Glutamatergic neuron (in vitro differentiated cells): ENCODE measurements around the gene NHSL2. TPM values are rescaled to one million over a fixed set of nuclear protein-coding genes. Genes with fewer than 3 reads are reported as not detected.
"Not testable (repeated sequence)": the region's sequence is repeated elsewhere in the genome, so short reads cannot be mapped to it uniquely, and the experiment has no call there.

Experiments
- DNase-seq: peaks from one replicate; pipeline ENCODE4 v3.0.0; 2022
- H3K27ac Mint-ChIP-seq: one replicate; pipeline ENCODE4 v1.8.0; 2020; ENCODE audit warnings: mild to moderate bottlenecking, mixed read lengths, inconsistent platforms; ENCODE audit not compliant: unreplicated experiment
- H3K27me3 Mint-ChIP-seq: one replicate; pipeline ENCODE4 v1.8.0; 2020; ENCODE audit warnings: mild to moderate bottlenecking, moderate library complexity, mixed read lengths, inconsistent platforms; ENCODE audit not compliant: unreplicated experiment
- H3K36me3 Mint-ChIP-seq: one replicate; pipeline ENCODE4 v1.8.0; 2020; ENCODE audit warnings: mild to moderate bottlenecking, mixed read lengths, inconsistent platforms; ENCODE audit not compliant: unreplicated experiment
- H3K4me1 Mint-ChIP-seq: one replicate; pipeline ENCODE4 v1.8.0; 2020; ENCODE audit warnings: mild to moderate bottlenecking, low read depth, mixed read lengths, inconsistent platforms; ENCODE audit not compliant: unreplicated experiment
- H3K4me3 Mint-ChIP-seq: one replicate; pipeline ENCODE4 v1.8.0; 2020; ENCODE audit warnings: mild to moderate bottlenecking, mixed read lengths, inconsistent platforms; ENCODE audit not compliant: unreplicated experiment
- H3K9me3 Mint-ChIP-seq: one replicate; pipeline ENCODE4 v1.8.0; 2020; ENCODE audit warnings: mild to moderate bottlenecking, moderate library complexity, mixed read lengths, inconsistent platforms; ENCODE audit not compliant: unreplicated experiment
- CTCF ChIP-seq: fragments of 200-600 bp; sonication (generic); IDR thresholded peaks from one replicate; pipeline ENCODE4 v1.5.0; 2021; ENCODE audit not compliant: partially characterized antibody, unreplicated experiment
- total RNA-seq: library from RNA; stranded (reverse); fragmentation: NEBNext Ultra II Directional; extraction: Animal tissue kit (Norgen Biotek cat#: 25700); gene quantifications from one replicate; pipeline ENCODE4 v1.2.1, GENCODE V29; 2021; ENCODE audit not compliant: unreplicated experiment

Gene NHSL2
- total RNA-seq, 1 donor from 2014 or later = 7.3 TPM

- Mint-ChIP-seq H3K27me3 (no peaks in the 10 kb centered on the region), H3K4me3 (no peak overlapping the region), H3K27ac (no peak overlapping the region), H3K4me1 (no peaks in the 10 kb centered on the region), H3K9me3 (peaks cover 6% of the 10 kb centered on the region), H3K36me3 (no peaks in the 10 kb centered on the region)
- no peak for DNase-seq
- no peak for TF ChIP-seq CTCF
Observed at GRCh38 chrX:72158773-72159172, 248.1 kb downstream of the NHSL2 start.

GRCh38 chrX:72159769-72160168, 249.1 kb downstream of the NHSL2 start:
- DNase-seq = no peak
- H3K4me1 Mint-ChIP-seq = no peaks in the 10 kb centered on the region
- H3K36me3 Mint-ChIP-seq = no peaks in the 10 kb centered on the region
- peaks cover 6% of the 10 kb centered on the region for H3K9me3 Mint-ChIP-seq
- H3K27ac Mint-ChIP-seq = no peak overlapping the region
- TF ChIP-seq CTCF = no peak
- no peaks in the 10 kb centered on the region for H3K27me3 Mint-ChIP-seq
- H3K4me3 Mint-ChIP-seq = no peak overlapping the region

- DNase-seq = no peak
- Mint-ChIP-seq H3K36me3 (no peaks in the 10 kb centered on the region), H3K4me1 (no peaks in the 10 kb centered on the region), H3K27ac (no peak overlapping the region), H3K4me3 (no peak overlapping the region), H3K9me3 (no peaks in the 10 kb centered on the region), H3K27me3 (no peaks in the 10 kb centered on the region)
- TF ChIP-seq CTCF = no peak
Observed at GRCh38 chrX:72165551-72165950, 254.9 kb downstream of the NHSL2 start.

GRCh38 chrX:72169008-72169728, 258.5 kb downstream of the NHSL2 start:
- Mint-ChIP-seq H3K9me3 (peaks cover 2% of the 10 kb centered on the region), H3K27me3 (no peaks in the 10 kb centered on the region), H3K27ac (no peak overlapping the region), H3K4me1 (no peaks in the 10 kb centered on the region), H3K4me3 (no peak overlapping the region), H3K36me3 (no peaks in the 10 kb centered on the region)
- TF ChIP-seq CTCF = no peak
- no peak for DNase-seq

GRCh38 chrX:72176289-72176688, 265.6 kb downstream of the NHSL2 start:
- not testable (repeated sequence) for DNase-seq, H3K27ac Mint-ChIP-seq, H3K27me3 Mint-ChIP-seq, H3K4me3 Mint-ChIP-seq, H3K36me3 Mint-ChIP-seq, H3K4me1 Mint-ChIP-seq
- peaks cover 11% of the 10 kb centered on the region for H3K9me3 Mint-ChIP-seq
